HepG2 (cell line): ENCODE measurements around the gene HOXA4. TPM values are rescaled to one million over a fixed set of nuclear protein-coding genes. Genes with fewer than 3 reads are reported as not detected.

Experiments
- ATAC-seq: fragments of 200-7000 bp; cut with Tn5 transposase; 3 replicates; pipeline ENCODE4 v1.9.1; 2020; ENCODE audit warnings: mild to moderate bottlenecking, moderate library complexity
- BruUV-seq: library from RNA; stranded (reverse); fragments of 400-500 nt; replicated peaks from 2 replicates; lab custom pipeline; 2021; lab: Mats Ljungman, UMichigan
- CTCF ChIA-PET: fragments of 300-600 bp; formaldehyde crosslinking; extraction: SDS; loops from one replicate; lab custom pipeline; 2021; ENCODE audit warnings: low total read pairs, inconsistent platforms, low intra/inter-chr PET ratio; lab: Yijun Ruan, JAX
- POLR2A ChIA-PET: fragments of 350-600 bp; sonication (Branson Sonifier 250); formaldehyde crosslinking; loops from one replicate; lab custom pipeline; 2020; ENCODE audit warnings: antibody characterized with exemption, inconsistent platforms; lab: Yijun Ruan, JAX
- DNase-seq: peaks from one replicate; pipeline ENCODE4 v3.0.0-alpha.2; 2015; ENCODE audit warnings: low spot score
- FAIRE-seq: peaks from 3 replicates; lab custom pipeline; 2011; peaks lifted over from hg19 to GRCh38; lab: Jason Lieb, UNC
- H2AFZ ChIP-seq: one replicate; pipeline ENCODE4 v1.6.1; 2011; ENCODE audit warnings: low read length, inconsistent platforms
- H3K27ac ChIP-seq: fragments of 300-600 bp; 3 replicates; pipeline ENCODE4 v1.8.0; 2011; ENCODE audit warnings: mixed run types, mild to moderate bottlenecking, mixed read lengths, low read length, inconsistent platforms; ENCODE audit not compliant: insufficient read depth; ENCODE audit errors: extremely low read length
- H3K27me3 ChIP-seq, 2 experiments: fragments of 200-600 bp in 1 of 2; 2 replicates in 1 of 2; 3 replicates in 1 of 2; pipeline versions ENCODE4 v1.6.0 to v1.8.0; 2011; ENCODE audit warnings: low read length in 2 of 2, mild to moderate bottlenecking in 2 of 2, moderate library complexity in 2 of 2, inconsistent platforms in 1 of 2; ENCODE audit not compliant: insufficient read depth in 2 of 2, control insufficient read depth in 1 of 2
- H3K36me3 ChIP-seq, 2 experiments: fragments of 200-600 bp in 1 of 2; replicated peaks in 1 of 2; 2 replicates in 1 of 2; 3 replicates in 1 of 2; pipeline versions ENCODE4 v1.5.1 to v1.8.0; 2011; ENCODE audit warnings: low read length in 2 of 2, inconsistent platforms in 1 of 2; ENCODE audit not compliant: insufficient read depth in 2 of 2, control insufficient read depth in 1 of 2
- H3K4me1 ChIP-seq: 2 replicates; pipeline ENCODE4 v1.5.1; 2012; ENCODE audit warnings: low read length, inconsistent platforms; ENCODE audit not compliant: insufficient read depth
- H3K4me2 ChIP-seq: 2 replicates; pipeline ENCODE4 v1.6.0; 2011; ENCODE audit warnings: low read depth, low read length, inconsistent platforms
- H3K4me3 ChIP-seq, 3 experiments: fragments of 200-600 bp in 1 of 3; sonication (generic), shearing (Covaris generic) in 1 of 3; replicated peaks in 1 of 3; 2 replicates each; pipeline ENCODE4 v1.5.1; 2011 to 2016; ENCODE audit warnings: low read length in 3 of 3, inconsistent platforms in 2 of 3, low read depth in 2 of 3, mild to moderate bottlenecking in 2 of 3, control low read depth in 1 of 3, mixed read lengths in 1 of 3; ENCODE audit not compliant: insufficient read depth in 1 of 3
- H3K79me2 ChIP-seq: one replicate; pipeline ENCODE4 v1.6.1; 2011; ENCODE audit warnings: low read length, inconsistent platforms; ENCODE audit not compliant: insufficient read depth
- H3K9ac ChIP-seq: 2 replicates; pipeline ENCODE4 v1.6.0; 2011; ENCODE audit warnings: mild to moderate bottlenecking, low read depth, low read length, inconsistent platforms; ENCODE audit not compliant: insufficient read depth
- H3K9me3 ChIP-seq: 2 replicates; pipeline ENCODE4 v1.5.1; 2012; ENCODE audit warnings: mild to moderate bottlenecking, low read length
- H4K20me1 ChIP-seq: 2 replicates; pipeline ENCODE4 v1.6.0; 2011; ENCODE audit warnings: inconsistent platforms, mild to moderate bottlenecking, low read length, moderate library complexity; ENCODE audit not compliant: insufficient read depth
- ARHGAP35 ChIP-seq: sonication (generic); formaldehyde crosslinking; IDR thresholded peaks from 2 replicates; pipeline ENCODE4 v1.9.0; 2022; ENCODE audit warnings: mild to moderate bottlenecking, inconsistent platforms, moderate library complexity, missing genetic modification reagents, borderline replicate concordance
- ATF7 ChIP-seq, 2 experiments: fragments of 450-650 bp in 1 of 2; sonication (generic) in 1 of 2; formaldehyde crosslinking in 1 of 2; IDR thresholded peaks; 2 replicates each; pipeline versions ENCODE4 v1.4.0 to v1.6.1; 2016 to 2020; ENCODE audit warnings: antibody characterized with exemption in 1 of 2, mild to moderate bottlenecking in 1 of 2, missing genetic modification reagents in 1 of 2
- ATM ChIP-seq: fragments of 450-650 bp; IDR thresholded peaks from 2 replicates; pipeline ENCODE4 v1.7.1; 2017; ENCODE audit warnings: mild to moderate bottlenecking, borderline replicate concordance
- ZNF512B ChIP-seq: sonication (generic); formaldehyde crosslinking; IDR thresholded peaks from 2 replicates; pipeline ENCODE4 v1.5.1; 2020; ENCODE audit warnings: missing genetic modification reagents, mild to moderate bottlenecking, borderline replicate concordance
- WGBS: methylation state at CpG from one replicate; pipeline ENCODE4 v1.1.6; 2017; ENCODE audit warnings: low lambda C conversion rate; 5-methylcytosine and 5-hydroxymethylcytosine counted together
- in situ Hi-C: cut with HindIII; loops from 2 replicates; pipeline ENCODE4 v1.10.0; 2017; ENCODE audit warnings: low pct_unique_long_range_greater_than_20kb; ENCODE audit not compliant: extremely low pct_ligation_motif_present
- intact Hi-C: fragments of 100-400 bp; cut with micrococcal nuclease; formaldehyde crosslinking; loops from one replicate; pipeline ENCODE4 v1.10.0; 2022; ENCODE audit not compliant: unreplicated experiment
- polyA plus RNA-seq, 8 experiments: library from polyadenylated mRNA; depleted of rRNA in 3 of 8; stranded (reverse) in 7 of 8; unstranded in 1 of 8; fragments of >200 nt; fragmentation: Illumina TruSeq in 4 of 8; extraction: Trizol in 4 of 8; gene quantifications; 2 replicates each; pipeline versions ENCODE4 v1.2.1 to v1.2.3, GENCODE V29; 2011 to 2016; ENCODE audit warnings: low read depth in 4 of 8, missing spikeins in 1 of 8, mixed read lengths in 1 of 8; ENCODE audit not compliant: insufficient read depth in 1 of 8
- total RNA-seq, 5 experiments: library from RNA; depleted of rRNA; stranded (reverse); fragments of >200 nt; fragmentation: Illumina TruSeq; extraction: Trizol; gene quantifications; 2 replicates each; pipeline ENCODE4 v1.2.3, GENCODE V29; 2016; ENCODE audit warnings: low read depth in 1 of 5
- TF ChIP-seq, protein P1 (sequence below): sonication (generic); formaldehyde crosslinking; IDR thresholded peaks from 2 replicates; pipeline ENCODE4 v1.4.0; 2020; ENCODE audit warnings: missing genetic modification reagents

Gene HOXA4
- total and polyA plus RNA-seq, 2 of the 13 experiments (the other 11 are each of a cell fraction or from before 2014, with no cell fraction given): 2.4 to 5.4 TPM

- TF ChIP-seq ATM (no peak), ARHGAP35 (no peak), ATF7 (IDR thresholded peaks at IDR 0.05) (no peak), ATF7 (CRISPR knock-in tag; IDR thresholded peaks at IDR 0.05) (no peak), ZNF512B (no peak)
- TF ChIP-seq, protein P1, sequence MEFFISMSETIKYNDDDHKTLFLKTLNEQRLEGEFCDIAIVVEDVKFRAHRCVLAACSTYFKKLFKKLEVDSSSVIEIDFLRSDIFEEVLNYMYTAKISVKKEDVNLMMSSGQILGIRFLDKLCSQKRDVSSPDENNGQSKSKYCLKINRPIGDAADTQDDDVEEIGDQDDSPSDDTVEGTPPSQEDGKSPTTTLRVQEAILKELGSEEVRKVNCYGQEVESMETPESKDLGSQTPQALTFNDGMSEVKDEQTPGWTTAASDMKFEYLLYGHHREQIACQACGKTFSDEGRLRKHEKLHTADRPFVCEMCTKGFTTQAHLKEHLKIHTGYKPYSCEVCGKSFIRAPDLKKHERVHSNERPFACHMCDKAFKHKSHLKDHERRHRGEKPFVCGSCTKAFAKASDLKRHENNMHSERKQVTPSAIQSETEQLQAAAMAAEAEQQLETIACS: no peak
- no TSS peak for BruUV-seq
- Histone ChIP-seq H3K4me3 (no peak overlapping the region), H3K79me2 (no peaks in the 10 kb centered on the region), H3K9ac (no peak overlapping the region), H3K36me3 (no peaks in the 10 kb centered on the region), H4K20me1 (no peaks in the 10 kb centered on the region), H2AFZ (no peak overlapping the region), H3K9me3 (no peaks in the 10 kb centered on the region), H3K27ac (no peak overlapping the region), H3K4me1 (peaks cover 29% of the 10 kb centered on the region), H3K27me3 (peaks cover 0 to 74% of the 10 kb centered on the region in 2 experiments), H3K4me2 (no peak overlapping the region)
- 52% methylated on average over 11 of the region's 12 CpGs for WGBS
- intact Hi-C loops (no loop called here), in situ Hi-C loops (loop anchor here (25.0 kb wide), 1 partner anchor 1088 kb away; no protein-coding TSS in a partner anchor)
- ChIA-PET CTCF (no interaction called here), POLR2A (no interaction called here)
- ATAC-seq (peak; percentile 9; the same call in 1 of the 3 replicates), DNase-seq (no peak), FAIRE-seq (no peak)
Measured at GRCh38 chr7:27174874-27175625, 44.5 kb upstream of the HOXA4 start.
